Tibial nerve (tissue), 3 donors: ENCODE data around the gene PGD.

ENCODE experiments used
- POLR2A ChIP-seq, 2 donors: fragments of 450-650 bp; IDR thresholded peaks; one replicate each; pipeline ENCODE4 v1.6.1; 2017; ENCODE audit warnings: antibody characterized with exemption in 2 of 2, mild to moderate bottlenecking in 2 of 2, moderate library complexity in 2 of 2
- TF ChIP-seq, protein P1 (sequence below), 5 experiments: fragments of 200-600 bp in 3 of 5; fragments of 450-650 bp in 2 of 5; sonication (generic) in 3 of 5; IDR thresholded peaks; one replicate each; pipeline ENCODE4 v1.5.1; 2016 to 2019; ENCODE audit warnings: antibody characterized with exemption in 5 of 5, mild to moderate bottlenecking in 3 of 5, moderate library complexity in 2 of 5

GRCh38 chr1:10424034-10424433 is 25.2 kb downstream of the PGD start:
- TF ChIP-seq POLR2A (IDR thresholded peaks at IDR 0.05) = no peak
- TF ChIP-seq, protein P1, sequence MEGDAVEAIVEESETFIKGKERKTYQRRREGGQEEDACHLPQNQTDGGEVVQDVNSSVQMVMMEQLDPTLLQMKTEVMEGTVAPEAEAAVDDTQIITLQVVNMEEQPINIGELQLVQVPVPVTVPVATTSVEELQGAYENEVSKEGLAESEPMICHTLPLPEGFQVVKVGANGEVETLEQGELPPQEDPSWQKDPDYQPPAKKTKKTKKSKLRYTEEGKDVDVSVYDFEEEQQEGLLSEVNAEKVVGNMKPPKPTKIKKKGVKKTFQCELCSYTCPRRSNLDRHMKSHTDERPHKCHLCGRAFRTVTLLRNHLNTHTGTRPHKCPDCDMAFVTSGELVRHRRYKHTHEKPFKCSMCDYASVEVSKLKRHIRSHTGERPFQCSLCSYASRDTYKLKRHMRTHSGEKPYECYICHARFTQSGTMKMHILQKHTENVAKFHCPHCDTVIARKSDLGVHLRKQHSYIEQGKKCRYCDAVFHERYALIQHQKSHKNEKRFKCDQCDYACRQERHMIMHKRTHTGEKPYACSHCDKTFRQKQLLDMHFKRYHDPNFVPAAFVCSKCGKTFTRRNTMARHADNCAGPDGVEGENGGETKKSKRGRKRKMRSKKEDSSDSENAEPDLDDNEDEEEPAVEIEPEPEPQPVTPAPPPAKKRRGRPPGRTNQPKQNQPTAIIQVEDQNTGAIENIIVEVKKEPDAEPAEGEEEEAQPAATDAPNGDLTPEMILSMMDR (IDR thresholded peaks at IDR 0.05) = no peak
